Colonic mucosa (tissue), 4 donors: ENCODE results near the gene SYNE4. TPM values are rescaled to one million over a fixed set of nuclear protein-coding genes. Genes with fewer than 3 reads are reported as not detected.
A peak's percentile ranks its signal among the peaks of the same experiment; 100 is the strongest.

ENCODE experiments used
- DNase-seq: peaks from one replicate; pipeline ENCODE4 v3.0.0-alpha.2; 2020
- H3K27ac ChIP-seq: fragments of 200-600 bp; one replicate; pipeline ENCODE4 v1.8.0; 2021
- H3K27me3 ChIP-seq: fragments of 200-600 bp; one replicate; pipeline ENCODE4 v1.8.0; 2021
- H3K36me3 ChIP-seq: fragments of 200-600 bp; one replicate; pipeline ENCODE4 v1.8.0; 2021
- H3K4me1 ChIP-seq: fragments of 200-600 bp; one replicate; pipeline ENCODE4 v1.8.0; 2021; ENCODE audit warnings: mild to moderate bottlenecking
- H3K4me3 ChIP-seq: fragments of 200-600 bp; one replicate; pipeline ENCODE4 v1.8.0; 2021
- H3K9ac ChIP-seq, 2 donors: one replicate each; pipeline ENCODE4 v1.7.0; 2013; ENCODE audit warnings: control low read depth in 2 of 2, low read depth in 2 of 2, low read length in 2 of 2
- H3K9me3 ChIP-seq: fragments of 200-600 bp; one replicate; pipeline ENCODE4 v1.8.0; 2021
- CTCF ChIP-seq: fragments of 200-600 bp; IDR thresholded peaks from one replicate; pipeline ENCODE4 v1.8.0; 2022; ENCODE audit warnings: antibody characterized with exemption, mild to moderate bottlenecking
- intact Hi-C: fragments of 100-400 bp; cut with DNase I; formaldehyde crosslinking; loops from one replicate; pipeline ENCODE4 v1.14.1; 2022
- total RNA-seq, 2 donors: library from RNA; stranded (reverse); fragmentation: NEBNext Ultra II Directional in 1 of 2; extraction: Animal tissue kit (Norgen Biotek cat#: 25700) in 1 of 2; gene quantifications; one replicate each; pipeline ENCODE4 v1.2.1, GENCODE V29; 2021
- donor health status: healthy.
- donor health status: DM: no; HTN: no; CAD: no.
- donor health status: DM: no; HTN: no; CAD: no.

The SYNE4 gene
- total RNA-seq, 2 donors from 2014 or later: 9.3 to 10.1 TPM

GRCh38 chr19:35990771-35991730 is 17.6 kb downstream of the SYNE4 start:
- no peak for TF ChIP-seq CTCF
- Histone ChIP-seq H3K9ac (no peak overlapping the region), H3K36me3 (no peaks in the 10 kb centered on the region), H3K9me3 (no peaks in the 10 kb centered on the region), H3K4me1 (no peaks in the 10 kb centered on the region), H3K27ac (no peak overlapping the region), H3K4me3 (no peak overlapping the region), H3K27me3 (peaks cover 10% of the 10 kb centered on the region)
- DNase-seq: no peak
- intact Hi-C loops: loop anchor here (10.0 kb wide), 1 partner anchor 64 kb away; the partner anchor contains the start of genes THAP8 and WDR62

GRCh38 chr19:35990156-35990555 is 18.5 kb downstream of the SYNE4 start:
- intact Hi-C loops: loop anchor here (10.0 kb wide), 1 partner anchor 65 kb away; the partner anchor contains the start of genes THAP8 and WDR62
- no peak for TF ChIP-seq CTCF
- no peak for DNase-seq
- no peaks in the 10 kb centered on the region for H3K4me1 ChIP-seq
- H3K9me3 ChIP-seq: no peaks in the 10 kb centered on the region
- H3K36me3 ChIP-seq: no peaks in the 10 kb centered on the region
- peaks cover 10% of the 10 kb centered on the region for H3K27me3 ChIP-seq
- no peak overlapping the region for H3K9ac ChIP-seq
- H3K27ac ChIP-seq: no peak overlapping the region
- no peak overlapping the region for H3K4me3 ChIP-seq

- Histone ChIP-seq H3K9ac (no peak overlapping the region), H3K27me3 (peaks cover 10% of the 10 kb centered on the region), H3K27ac (no peak overlapping the region), H3K9me3 (no peaks in the 10 kb centered on the region), H3K4me1 (no peaks in the 10 kb centered on the region), H3K36me3 (no peaks in the 10 kb centered on the region), H3K4me3 (no peak overlapping the region)
- intact Hi-C loops: no loop called here
- no peak for DNase-seq
- no peak for TF ChIP-seq CTCF
These were observed 19.8 kb downstream of the SYNE4 start for GRCh38 chr19:35988824-35989223.

- Histone ChIP-seq H3K9ac (no peak overlapping the region), H3K9me3 (no peaks in the 10 kb centered on the region), H3K36me3 (no peaks in the 10 kb centered on the region), H3K4me3 (no peak overlapping the region), H3K27ac (no peak overlapping the region), H3K27me3 (peaks cover 10% of the 10 kb centered on the region), H3K4me1 (no peaks in the 10 kb centered on the region)
- intact Hi-C loops: no loop called here
- TF ChIP-seq CTCF: no peak
- DNase-seq: no peak
These were observed 21.1 kb downstream of the SYNE4 start for GRCh38 chr19:35987571-35987896.

- H3K27me3 ChIP-seq: peaks cover 10% of the 10 kb centered on the region
- H3K9me3 ChIP-seq: no peaks in the 10 kb centered on the region
- peak overlapping the region; percentile 17 for H3K4me3 ChIP-seq
- no peaks in the 10 kb centered on the region for H3K36me3 ChIP-seq
- DNase-seq: peak; percentile 40
- H3K27ac ChIP-seq: no peak overlapping the region
- H3K9ac ChIP-seq: no peak overlapping the region
- intact Hi-C loops: no loop called here
- no peak for TF ChIP-seq CTCF
- no peaks in the 10 kb centered on the region for H3K4me1 ChIP-seq
These were observed 21.7 kb downstream of the SYNE4 start for GRCh38 chr19:35986664-35987570.
